ENCODE results near the gene RABGGTA. TPM values are rescaled to one million over a fixed set of nuclear protein-coding genes. Genes with fewer than 3 reads are reported as not detected.
A peak's percentile ranks its signal among the peaks of the same experiment; 100 is the strongest.
"Not testable (repeated sequence)": the region's sequence is repeated elsewhere in the genome, so short reads cannot be mapped to it uniquely, and the experiment has no call there.

Gene RABGGTA
- polyA plus RNA-seq, 3 donors = 34.5 to 125 (median 35.4) TPM

- H3K9ac ChIP-seq (ENCODE audit: insufficient read depth, low read length, poor library complexity, severe bottlenecking) = no peak overlapping the region
- no peak for TF ChIP-seq CTCF (IDR thresholded peaks at IDR 0.05)
- Mint-ChIP-seq H3K4me3 (peak overlapping the region in 1 of 2 donors; percentile 65), H3K4me1 (peaks cover 39% of the 10 kb centered on the region), H3K27ac (peak overlapping the region in 6 of 7 donors; percentile 4 to 93 (median 71)), H3K27me3 (ENCODE audit: low read depth in 3 of 3) (no peaks in the 10 kb centered on the region), H3K36me3 (peaks cover 23 to 31% of the 10 kb centered on the region in 2 donors), H3K9me3 (peaks cover 0 to 2% (median 0%) of the 10 kb centered on the region in 7 donors)
- H3K4me2 ChIP-seq (replicated peaks; ENCODE audit: extremely low read depth, low read length, poor library complexity, severe bottlenecking) = peak overlapping the region; percentile 20
- peaks cover 18 to 50% of the 10 kb centered on the region in 2 donors for H3K4me1 ChIP-seq (ENCODE audit: control insufficient read depth in 1 of 2, insufficient read depth in 2 of 2, low read length in 2 of 2)
- H3K36me3 ChIP-seq (replicated peaks in 1 of 2; ENCODE audit: control insufficient read depth in 1 of 2, insufficient read depth in 2 of 2, low read length in 2 of 2) = peaks cover 13 to 29% of the 10 kb centered on the region in 2 donors
- peak in 2 of 3 donors; percentile 31 to 37 for DNase-seq
- peaks cover 3% of the 10 kb centered on the region for H4K20me1 ChIP-seq (ENCODE audit: insufficient read depth, low read length)
- H3K4me3 ChIP-seq (replicated peaks in 1 of 3; ENCODE audit: low read depth in 2 of 3, low read length in 3 of 3) = no peak overlapping the region
- H3K27me3 ChIP-seq (ENCODE audit: control insufficient read depth in 2 of 2, insufficient read depth in 2 of 2, low read length in 2 of 2) = no peaks in the 10 kb centered on the region
- 100% methylated on average over 2 of the region's 3 CpGs for WGBS (ENCODE audit: insufficient coverage)
- intact Hi-C loops (cut with micrococcal nuclease) = loop anchor here in 1 of 2 donors (10.0 kb wide), 1 partner anchor 188 kb away; no protein-coding TSS in a partner anchor
- H3K79me2 ChIP-seq (ENCODE audit: insufficient read depth, low read length) = peaks cover 4% of the 10 kb centered on the region
- peak overlapping the region in 1 of 2 donors; percentile 60 for H3K27ac ChIP-seq (ENCODE audit: low read depth in 1 of 2, low read length in 2 of 2)
- H2AFZ ChIP-seq (ENCODE audit: insufficient read depth, low read depth, low read length, poor library complexity, severe bottlenecking) = peak overlapping the region; percentile 60
- H3K9me3 ChIP-seq (replicated peaks in 1 of 2; ENCODE audit: control insufficient read depth in 1 of 2, insufficient read depth in 1 of 2, low read length in 2 of 2) = no peaks in the 10 kb centered on the region
Observed at GRCh38 chr14:24246765-24247212, 24.6 kb downstream of the RABGGTA start.

DNA sequence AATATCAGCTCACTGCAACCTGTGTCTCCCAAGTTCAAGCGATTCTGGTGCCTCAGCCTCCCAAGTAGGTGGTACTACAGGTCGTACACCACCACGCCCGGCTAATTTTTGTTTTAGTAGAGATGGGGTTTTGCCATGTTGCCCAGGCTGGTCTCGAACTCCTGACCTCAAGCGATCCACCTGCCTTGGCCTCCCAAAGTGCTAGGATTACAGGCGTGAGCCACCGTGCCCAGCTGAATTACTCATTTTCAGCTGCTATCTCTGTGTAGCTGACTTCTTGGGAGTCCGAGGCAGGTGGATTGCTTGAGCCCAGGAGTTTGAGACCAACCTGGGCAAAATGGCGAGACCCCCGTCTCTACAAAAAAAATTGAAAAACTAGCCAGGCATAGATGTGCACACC lies 26.0 kb downstream of the RABGGTA start:
- DNase-seq; H3K4me2 ChIP-seq (replicated peaks; ENCODE audit: extremely low read depth, low read length, poor library complexity, severe bottlenecking); H3K9me3 ChIP-seq (replicated peaks in 1 of 2; ENCODE audit: control insufficient read depth in 1 of 2, insufficient read depth in 1 of 2, low read length in 2 of 2); H3K9ac ChIP-seq (ENCODE audit: insufficient read depth, low read length, poor library complexity, severe bottlenecking); H2AFZ ChIP-seq (ENCODE audit: insufficient read depth, low read depth, low read length, poor library complexity, severe bottlenecking); H3K4me3 ChIP-seq (replicated peaks in 1 of 3; ENCODE audit: low read depth in 2 of 3, low read length in 3 of 3); H3K9me3 Mint-ChIP-seq; H3K27me3 Mint-ChIP-seq (ENCODE audit: low read depth in 3 of 3); H3K4me3 Mint-ChIP-seq; H3K27me3 ChIP-seq (ENCODE audit: control insufficient read depth in 2 of 2, insufficient read depth in 2 of 2, low read length in 2 of 2): not testable (repeated sequence)
- intact Hi-C loops (cut with micrococcal nuclease) = loop anchor here in 1 of 2 donors (10.0 kb wide), 1 partner anchor 189 kb away; no protein-coding TSS in a partner anchor
- Histone ChIP-seq H3K79me2 (ENCODE audit: insufficient read depth, low read length) (peaks cover 18% of the 10 kb centered on the region), H3K27ac (ENCODE audit: low read depth in 1 of 2, low read length in 2 of 2) (peak overlapping the region in 1 of 2 donors; percentile 2), H3K4me1 (ENCODE audit: control insufficient read depth in 1 of 2, insufficient read depth in 2 of 2, low read length in 2 of 2) (peaks cover 32 to 56% of the 10 kb centered on the region in 2 donors), H3K36me3 (replicated peaks in 1 of 2; ENCODE audit: control insufficient read depth in 1 of 2, insufficient read depth in 2 of 2, low read length in 2 of 2) (peaks cover 16 to 29% of the 10 kb centered on the region in 2 donors), H4K20me1 (ENCODE audit: insufficient read depth, low read length) (peaks cover 18% of the 10 kb centered on the region)
- H3K27ac Mint-ChIP-seq = peak overlapping the region in 1 of 7 donors; percentile 12
- WGBS (ENCODE audit: insufficient coverage) = 98% methylated on average over 8 of the region's 11 CpGs
- H3K36me3 Mint-ChIP-seq = peaks cover 28 to 33% of the 10 kb centered on the region in 2 donors
- peaks cover 43% of the 10 kb centered on the region for H3K4me1 Mint-ChIP-seq
